HG02623 (cell line): Measurements from ENCODE around the gene BCORL1.

Source experiments
- ATAC-seq: cut with Tn5 transposase; IDR thresholded peaks from one replicate; pipeline ENCODE4 v1.9.1; 2021; ENCODE audit warnings: moderate library complexity; ENCODE audit not compliant: unreplicated experiment

BCORL1 gene

GRCh38 chrX:130009658-130010223 is 27.3 kb downstream of the BCORL1 start:
- no peak for ATAC-seq

- ATAC-seq, result no peak
These were observed 30.2 kb downstream of the BCORL1 start for GRCh38 chrX:130012683-130013082.

- no peak for ATAC-seq
These were observed 31.2 kb downstream of the BCORL1 start for GRCh38 chrX:130013661-130014060.

- ATAC-seq, result no peak
These were observed 31.9 kb downstream of the BCORL1 start for GRCh38 chrX:130014356-130014755.

GRCh38 chrX:130014770-130015169 is 32.3 kb downstream of the BCORL1 start:
- no peak for ATAC-seq

- no peak for ATAC-seq
These were observed 32.7 kb downstream of the BCORL1 start for GRCh38 chrX:130015181-130015580.

GRCh38 chrX:130018143-130018542 is 35.7 kb downstream of the BCORL1 start:
- no peak for ATAC-seq

- ATAC-seq, result no peak
These were observed 38.4 kb downstream of the BCORL1 start for GRCh38 chrX:130020661-130021324.

- peak; percentile 96 for ATAC-seq
These were observed 41.7 kb downstream of the BCORL1 start for GRCh38 chrX:130024127-130024526.

GRCh38 chrX:130025256-130025655 is 42.8 kb downstream of the BCORL1 start:
- ATAC-seq, result no peak

- no peak for ATAC-seq
These were observed 45.1 kb downstream of the BCORL1 start for GRCh38 chrX:130027569-130027968.

GRCh38 chrX:130028196-130028595 is 45.8 kb downstream of the BCORL1 start:
- no peak for ATAC-seq

- no peak for ATAC-seq
These were observed 48.4 kb downstream of the BCORL1 start for GRCh38 chrX:130030826-130031225.

GRCh38 chrX:130032552-130032951 is 50.1 kb downstream of the BCORL1 start:
- no peak for ATAC-seq

GRCh38 chrX:130034178-130034577 is 51.7 kb downstream of the BCORL1 start:
- no peak for ATAC-seq

- ATAC-seq, result no peak
These were observed 57.4 kb downstream of the BCORL1 start for GRCh38 chrX:130039847-130040246.

GRCh38 chrX:130047416-130047815 is 65.0 kb downstream of the BCORL1 start:
- no peak for ATAC-seq

GRCh38 chrX:130048686-130049222 is 66.3 kb downstream of the BCORL1 start:
- ATAC-seq, result no peak

GRCh38 chrX:130049821-130050220 is 67.4 kb downstream of the BCORL1 start:
- ATAC-seq, result no peak

GRCh38 chrX:130051176-130051845 is 68.9 kb downstream of the BCORL1 start:
- ATAC-seq, result no peak

GRCh38 chrX:130053236-130053635 is 70.8 kb downstream of the BCORL1 start:
- ATAC-seq, result no peak

- ATAC-seq, result no peak
These were observed 72.7 kb downstream of the BCORL1 start for GRCh38 chrX:130055103-130055502.
